Common myeloid progenitor, CD34-positive (primary cell): ENCODE results near the gene SLC27A1.
"Not testable (repeated sequence)": the region's sequence is repeated elsewhere in the genome, so short reads cannot be mapped to it uniquely, and the experiment has no call there.

Source experiments
- CTCF ChIA-PET: fragments of 350-600 bp; sonication (Branson Sonifier 250); formaldehyde crosslinking; loops from one replicate; lab custom pipeline; 2021; ENCODE audit warnings: antibody characterized with exemption; lab: Charles Lee
- POLR2A ChIA-PET: fragments of 350-600 bp; sonication (Branson Sonifier 250); formaldehyde crosslinking; loops from one replicate; lab custom pipeline; 2021; ENCODE audit warnings: antibody characterized with exemption; lab: Charles Lee
- DNase-seq, 3 donors: peaks; one replicate each; pipeline versions ENCODE4 v3.0.0 to v3.0.0-alpha.2; 2013
- H3K27ac ChIP-seq, 2 experiments: 1 replicate in 1 of 2; 2 replicates in 1 of 2; pipeline ENCODE4 v1.7.0; 2013; ENCODE audit warnings: inconsistent platforms in 2 of 2, low read length in 2 of 2, mild to moderate bottlenecking in 2 of 2, low read depth in 1 of 2, moderate library complexity in 1 of 2; ENCODE audit not compliant: severe bottlenecking in 2 of 2, insufficient read depth in 1 of 2, poor library complexity in 1 of 2
- H3K27me3 ChIP-seq, 5 experiments: replicated peaks in 2 of 5; 1 replicate in 3 of 5; 2 replicates in 2 of 5; pipeline versions ENCODE4 v1.6.1 to v1.7.0; 2013; ENCODE audit warnings: low read length in 4 of 5, mild to moderate bottlenecking in 2 of 5, moderate library complexity in 2 of 5, inconsistent platforms in 1 of 5; ENCODE audit not compliant: insufficient read depth in 5 of 5, control insufficient read depth in 4 of 5
- H3K36me3 ChIP-seq, 4 experiments: 1 replicate in 2 of 4; 2 replicates in 2 of 4; pipeline versions ENCODE4 v1.6.1 to v1.7.0; 2013; ENCODE audit warnings: low read length in 3 of 4, control low read depth in 1 of 4, mild to moderate bottlenecking in 1 of 4; ENCODE audit not compliant: control insufficient read depth in 4 of 4, insufficient read depth in 4 of 4
- H3K4me1 ChIP-seq, 4 experiments: 1 replicate in 3 of 4; 2 replicates in 1 of 4; pipeline versions ENCODE4 v1.6.1 to v1.7.1; 2013; ENCODE audit warnings: low read length in 3 of 4, mild to moderate bottlenecking in 3 of 4, control low read depth in 1 of 4, inconsistent platforms in 1 of 4, moderate library complexity in 1 of 4; ENCODE audit not compliant: control insufficient read depth in 4 of 4, insufficient read depth in 4 of 4; ENCODE audit errors: control extremely low read depth in 1 of 4
- H3K4me3 ChIP-seq, 7 experiments: 1 replicate in 4 of 7; 2 replicates in 3 of 7; pipeline versions ENCODE4 v1.5.1 to v1.7.0; 2013; ENCODE audit warnings: mild to moderate bottlenecking in 7 of 7, low read length in 6 of 7, moderate library complexity in 6 of 7, inconsistent platforms in 2 of 7, low read depth in 2 of 7, control low read depth in 1 of 7; ENCODE audit not compliant: insufficient read depth in 4 of 7, control insufficient read depth in 1 of 7; ENCODE audit errors: extremely low read depth in 1 of 7
- H3K9me3 ChIP-seq, 5 experiments: 1 replicate in 4 of 5; 2 replicates in 1 of 5; pipeline versions ENCODE4 v1.6.1 to v1.7.1; 2013; ENCODE audit warnings: low read length in 4 of 5, mild to moderate bottlenecking in 2 of 5, inconsistent platforms in 1 of 5, low read depth in 1 of 5, moderate library complexity in 1 of 5; ENCODE audit not compliant: control insufficient read depth in 4 of 5, insufficient read depth in 2 of 5; ENCODE audit errors: control extremely low read depth in 1 of 5
- WGBS: methylation state at CpG from one replicate; pipeline ENCODE4 v1.1.5; 2013; ENCODE audit not compliant: insufficient coverage; 5-methylcytosine and 5-hydroxymethylcytosine counted together

The SLC27A1 gene

DNA sequence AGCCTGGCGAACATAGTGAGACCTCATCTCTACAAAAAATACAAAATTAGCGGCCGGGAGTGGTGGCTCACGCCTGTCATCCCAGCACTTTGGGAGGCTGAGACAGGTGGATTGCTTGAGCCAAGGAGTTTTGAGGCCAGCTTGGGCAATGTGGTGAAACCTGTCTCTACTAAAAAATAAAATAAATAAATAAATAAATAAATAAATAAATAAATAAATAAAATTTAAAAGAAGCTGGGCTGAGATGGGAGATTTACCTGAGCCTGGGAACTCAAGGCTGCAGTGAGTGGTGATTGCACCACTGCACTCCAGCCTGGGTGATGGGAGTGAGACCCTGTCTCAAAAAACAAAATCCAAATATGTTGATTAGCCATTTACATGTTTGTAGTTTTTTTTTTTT lies 82.4 kb downstream of the SLC27A1 start:
- H3K27ac ChIP-seq, H3K36me3 ChIP-seq, DNase-seq, H3K27me3 ChIP-seq, POLR2A ChIA-PET, H3K9me3 ChIP-seq, H3K4me3 ChIP-seq: not testable (repeated sequence)
- H3K4me1 ChIP-seq, result peaks cover 8 to 26% (median 16%) of the 10 kb centered on the region in 4 experiments
- CTCF ChIA-PET, result interaction anchor here (0.7 to 1.8 kb wide), 5 partner anchors 8 to 53 kb away, joined by 3 to 7 read pairs (median 3); no protein-coding TSS in a partner anchor
- 100% methylated on average over 1 of the region's 4 CpGs for WGBS

GRCh38 chr19:17553256-17553655 lies 82.9 kb downstream of the SLC27A1 start:
- ChIA-PET CTCF (interaction anchor here (0.7 to 1.8 kb wide), 5 partner anchors 9 to 52 kb away, joined by 3 to 7 read pairs (median 3); no protein-coding TSS in a partner anchor), POLR2A (no interaction called here)
- Histone ChIP-seq H3K4me3 (no peak overlapping the region), H3K27me3 (no peaks in the 10 kb centered on the region), H3K27ac (no peak overlapping the region), H3K9me3 (no peaks in the 10 kb centered on the region), H3K4me1 (peaks cover 8 to 26% (median 16%) of the 10 kb centered on the region in 4 experiments), H3K36me3 (peaks cover 0 to 4% (median 0%) of the 10 kb centered on the region in 4 experiments)
- WGBS, result 57% methylated on average over 6 of the region's 7 CpGs
- DNase-seq, result peak in 2 of 3 donors; percentile 63 to 77

DNA sequence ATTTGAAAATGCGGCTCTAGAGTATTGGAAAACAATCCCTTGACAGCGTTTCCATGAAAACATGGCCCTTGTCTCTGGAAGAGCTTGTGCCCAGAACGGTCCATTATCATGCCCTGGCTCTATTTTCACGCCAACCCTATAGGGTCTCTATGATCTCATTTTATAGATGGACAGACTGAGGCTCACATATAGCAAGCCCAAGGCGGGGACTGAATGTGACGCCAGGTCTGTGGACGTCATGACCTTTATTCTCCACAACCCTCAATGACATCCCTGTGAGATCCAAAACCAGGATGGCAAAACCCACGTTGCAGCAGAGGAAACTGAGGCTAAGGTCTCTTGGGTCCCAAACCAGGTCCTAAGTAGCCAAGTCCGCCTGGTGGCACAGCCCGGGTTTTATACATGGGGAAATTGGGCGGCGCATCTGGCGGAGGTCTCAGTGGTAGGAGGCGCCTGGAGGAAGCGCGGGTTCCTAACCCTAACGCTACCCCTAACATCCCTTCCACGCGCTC lies 84.7 kb downstream of the SLC27A1 start:
- Histone ChIP-seq H3K9me3 (no peaks in the 10 kb centered on the region), H3K27me3 (no peaks in the 10 kb centered on the region), H3K4me1 (peaks cover 8 to 26% (median 16%) of the 10 kb centered on the region in 4 experiments), H3K36me3 (peaks cover 5 to 19% (median 10%) of the 10 kb centered on the region in 4 experiments), H3K4me3 (peak overlapping the region; percentile 45 to 94 (median 88)), H3K27ac (peak overlapping the region in 1 of 2 experiments; percentile 43)
- no peak for DNase-seq
- 22% methylated on average over 17 of the region's 19 CpGs for WGBS
- ChIA-PET CTCF (interaction anchor here (1.0 kb wide), 1 partner anchor 9 kb away, joined by 3 read pairs; no protein-coding TSS in a partner anchor), POLR2A (no interaction called here)

DNA sequence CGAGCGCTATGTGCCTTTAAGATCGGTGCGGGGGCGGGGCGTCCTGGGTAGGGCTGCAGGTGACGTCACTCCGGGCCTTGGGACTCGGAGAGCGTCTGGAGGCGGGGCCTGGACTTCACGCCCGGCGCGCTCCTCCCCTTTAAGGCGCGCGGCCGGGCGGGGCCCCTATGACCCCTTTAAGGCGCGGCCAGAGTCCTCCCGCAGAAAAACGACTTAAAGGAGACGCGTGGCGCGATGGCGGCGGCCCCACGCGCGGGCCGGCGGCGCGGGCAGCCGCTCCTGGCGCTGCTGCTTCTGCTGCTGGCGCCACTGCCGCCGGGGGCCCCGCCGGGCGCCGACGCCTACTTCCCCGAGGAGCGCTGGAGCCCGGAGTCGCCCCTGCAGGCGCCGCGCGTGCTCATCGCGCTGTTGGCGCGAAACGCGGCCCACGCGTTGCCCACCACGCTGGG lies 85.2 kb downstream of the SLC27A1 start, which contains the start of gene COLGALT1:
TSS of gene COLGALT1 (plus strand) at position 170 of the 449 bp plus-strand sequence. CDS start at position 235, 65 bp downstream.
- peak within 1 kb of the TSS; percentile 15 to 76 for H3K27ac ChIP-seq
- ChIA-PET CTCF (interaction anchor here (1.0 kb wide), 1 partner anchor 9 kb away, joined by 3 read pairs; no protein-coding TSS in a partner anchor), POLR2A (no interaction called here)
- peak within 1 kb of the TSS; percentile 45 to 94 (median 88) for H3K4me3 ChIP-seq
- no peaks in the 10 kb centered on the region for H3K27me3 ChIP-seq
- peaks cover 8 to 26% (median 16%) of the 10 kb centered on the region in 4 experiments for H3K4me1 ChIP-seq
- DNase-seq, result peak; percentile 96 to 98 (median 98)
- under 1% methylated on average over 51 of the region's 64 CpGs for WGBS
- no peaks in the 10 kb centered on the region for H3K9me3 ChIP-seq
- peaks cover 7 to 24% (median 14%) of the 10 kb centered on the region in 4 experiments for H3K36me3 ChIP-seq
